Stimulated activated CD4-positive, alpha-beta T cell treated with anti-CD3 and anti-CD28 coated beads, Interleukin-4, amount 100 ng/mL, for 1 hour (primary cell): Measurements from ENCODE around the gene PKM.

ENCODE experiments used
- DNase-seq: peaks from one replicate; pipeline ENCODE4 v3.0.0-alpha.2; 2020

PKM gene

GRCh38 chr15:72199721-72200212 lies 31.2 kb downstream of the PKM start:
- DNase-seq, result peak; percentile 68

GRCh38 chr15:72199205-72199515 lies 31.8 kb downstream of the PKM start:
- no peak for DNase-seq

GRCh38 chr15:72198356-72199204 lies 32.4 kb downstream of the PKM start:
- no peak for DNase-seq

- DNase-seq, result peak; percentile 39
These were observed 33.3 kb downstream of the PKM start, which contains the start of gene GRAMD2A for GRCh38 chr15:72197460-72198355. TSS of gene GRAMD2A (minus strand) at chr15:72197787.

- no peak for DNase-seq
These were observed 33.9 kb downstream of the PKM start for GRCh38 chr15:72197041-72197459.

GRCh38 chr15:72196409-72197040 lies 34.5 kb downstream of the PKM start:
- DNase-seq, result no peak

GRCh38 chr15:72195101-72195511 lies 35.9 kb downstream of the PKM start:
- DNase-seq, result no peak

- DNase-seq, result no peak
These were observed 37.1 kb downstream of the PKM start for GRCh38 chr15:72193836-72194396.

- no peak for DNase-seq
These were observed 38.6 kb downstream of the PKM start for GRCh38 chr15:72192416-72192815.

GRCh38 chr15:72189250-72189902 lies 41.6 kb downstream of the PKM start:
- no peak for DNase-seq

GRCh38 chr15:72184165-72184811 lies 46.7 kb downstream of the PKM start:
- DNase-seq, result no peak

GRCh38 chr15:72183781-72184164 lies 47.2 kb downstream of the PKM start:
- no peak for DNase-seq

GRCh38 chr15:72182673-72183072 lies 48.3 kb downstream of the PKM start:
- no peak for DNase-seq

- DNase-seq, result no peak
These were observed 48.7 kb downstream of the PKM start for GRCh38 chr15:72182244-72182643.

- DNase-seq, result no peak
These were observed 50.1 kb downstream of the PKM start for GRCh38 chr15:72180761-72181324.

GRCh38 chr15:72179950-72180581 lies 50.9 kb downstream of the PKM start:
- DNase-seq, result no peak

GRCh38 chr15:72178976-72179585 lies 51.9 kb downstream of the PKM start:
- no peak for DNase-seq

GRCh38 chr15:72176743-72177142 lies 54.2 kb downstream of the PKM start:
- DNase-seq, result no peak

- no peak for DNase-seq
These were observed 54.8 kb downstream of the PKM start for GRCh38 chr15:72176159-72176558.
